OCI-LY1 (cell line): ENCODE results near the gene SOX5.

ENCODE experiments used
- H2AFZ ChIP-seq: fragments of 200-600 bp; sonication (generic), shearing (Covaris generic); 2 replicates; pipeline ENCODE4 v1.6.0; 2014; ENCODE audit warnings: antibody characterized with exemption, mild to moderate bottlenecking, low read length
- H3F3A ChIP-seq: fragments of 200-600 bp; sonication (generic), shearing (Covaris generic); 2 replicates; pipeline ENCODE4 v1.6.0; 2014; ENCODE audit warnings: mild to moderate bottlenecking, antibody characterized with exemption, low read length, moderate library complexity; ENCODE audit not compliant: insufficient read depth
- H3K27ac ChIP-seq: fragments of 200-600 bp; sonication (generic); 2 replicates; pipeline ENCODE4 v1.5.1; 2014; ENCODE audit warnings: low read length, mixed run types, mild to moderate bottlenecking, low read depth; ENCODE audit not compliant: poor library complexity, severe bottlenecking
- H3K27me3 ChIP-seq: fragments of 200-600 bp; sonication (generic); 2 replicates; pipeline ENCODE4 v1.6.0; 2014; ENCODE audit warnings: antibody characterized with exemption, mild to moderate bottlenecking, low read length, moderate library complexity; ENCODE audit not compliant: insufficient read depth
- H3K36me3 ChIP-seq: fragments of 200-600 bp; sonication (generic); 2 replicates; pipeline ENCODE4 v1.6.1; 2014; ENCODE audit warnings: mild to moderate bottlenecking, antibody characterized with exemption, low read length, moderate library complexity, mixed read lengths; ENCODE audit not compliant: insufficient read depth
- H3K4me1 ChIP-seq: fragments of 200-600 bp; sonication (generic); 2 replicates; pipeline ENCODE4 v1.5.1; 2014; ENCODE audit warnings: mild to moderate bottlenecking, low read length, moderate library complexity; ENCODE audit not compliant: insufficient read depth, severe bottlenecking
- H3K4me2 ChIP-seq: fragments of 200-600 bp; sonication (generic), shearing (Covaris generic); 2 replicates; pipeline ENCODE4 v1.6.1; 2014; ENCODE audit warnings: low read length
- H3K4me3 ChIP-seq: fragments of 200-600 bp; sonication (generic); 2 replicates; pipeline ENCODE4 v1.5.1; 2014; ENCODE audit warnings: low read length, low read depth, mild to moderate bottlenecking, mixed read lengths; ENCODE audit not compliant: poor library complexity, severe bottlenecking
- H3K79me2 ChIP-seq: fragments of 200-600 bp; shearing (Covaris generic); 2 replicates; pipeline ENCODE4 v1.6.1; 2016; ENCODE audit warnings: mixed run types, low read length, mixed read lengths; ENCODE audit not compliant: insufficient read depth
- H3K9ac ChIP-seq: fragments of 200-600 bp; sonication (generic), shearing (Covaris generic); 2 replicates; pipeline ENCODE4 v1.6.1; 2014; ENCODE audit warnings: mild to moderate bottlenecking, low read length, mixed read lengths
- H3K9me2 ChIP-seq: fragments of 200-600 bp; sonication (generic), shearing (Covaris generic); 2 replicates; pipeline ENCODE4 v1.6.1; 2014; ENCODE audit warnings: low read depth, mild to moderate bottlenecking, low read length, mixed read lengths
- H3K9me3 ChIP-seq: fragments of 200-600 bp; shearing (Covaris generic); 2 replicates; pipeline ENCODE4 v1.6.1; 2014; ENCODE audit warnings: low read length, mixed read lengths
- H4K20me1 ChIP-seq: fragments of 200-600 bp; sonication (generic), shearing (Covaris generic); 2 replicates; pipeline ENCODE4 v1.6.0; 2016; ENCODE audit warnings: mild to moderate bottlenecking, low read length; ENCODE audit not compliant: insufficient read depth
- EZH2 ChIP-seq: fragments of 200-600 bp; sonication (generic), shearing (Covaris generic); IDR thresholded peaks from 2 replicates; pipeline ENCODE4 v1.8.0; 2017; ENCODE audit warnings: borderline replicate concordance, mixed run types, mild to moderate bottlenecking, antibody characterized with exemption, low read length, moderate library complexity, mixed read lengths
- TF ChIP-seq, protein P1 (sequence below): fragments of 200-600 bp; sonication (generic), shearing (Covaris generic); IDR thresholded peaks from 2 replicates; pipeline ENCODE4 v1.5.1; 2017; ENCODE audit warnings: mild to moderate bottlenecking, antibody characterized with exemption, low read length, moderate library complexity, mixed read lengths

SOX5 gene

DNA sequence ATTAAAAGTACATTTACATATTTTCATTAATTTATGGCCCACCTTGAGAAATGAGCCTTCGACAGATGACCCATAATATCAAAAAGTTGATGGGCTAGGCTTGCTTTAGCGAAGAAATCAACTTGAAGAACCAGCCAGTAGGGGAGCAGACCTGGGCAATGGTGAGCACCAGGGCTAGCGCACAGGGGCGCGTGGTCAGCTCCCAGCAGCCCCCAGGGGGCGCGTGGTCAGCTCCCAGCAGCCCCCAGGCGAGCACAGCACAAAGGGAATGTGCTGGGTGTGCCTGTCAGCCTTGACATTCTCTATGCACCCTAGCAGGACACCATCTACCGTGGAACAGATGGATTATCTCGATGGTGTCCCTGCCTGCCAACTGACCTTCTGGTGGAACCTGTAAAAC, 15.3 kb upstream of the SOX5 start:
- Histone ChIP-seq H3K4me3 (no peak overlapping the region), H3K9me2 (no peaks in the 10 kb centered on the region), H4K20me1 (no peaks in the 10 kb centered on the region), H3K4me1 (no peaks in the 10 kb centered on the region), H3K79me2 (no peaks in the 10 kb centered on the region), H3K27me3 (no peaks in the 10 kb centered on the region), H3K27ac (no peak overlapping the region), H3K4me2 (no peak overlapping the region), H3K36me3 (no peaks in the 10 kb centered on the region), H3F3A (no peaks in the 10 kb centered on the region), H3K9me3 (no peaks in the 10 kb centered on the region), H2AFZ (no peak overlapping the region), H3K9ac (no peak overlapping the region)
- TF ChIP-seq, protein P1, sequence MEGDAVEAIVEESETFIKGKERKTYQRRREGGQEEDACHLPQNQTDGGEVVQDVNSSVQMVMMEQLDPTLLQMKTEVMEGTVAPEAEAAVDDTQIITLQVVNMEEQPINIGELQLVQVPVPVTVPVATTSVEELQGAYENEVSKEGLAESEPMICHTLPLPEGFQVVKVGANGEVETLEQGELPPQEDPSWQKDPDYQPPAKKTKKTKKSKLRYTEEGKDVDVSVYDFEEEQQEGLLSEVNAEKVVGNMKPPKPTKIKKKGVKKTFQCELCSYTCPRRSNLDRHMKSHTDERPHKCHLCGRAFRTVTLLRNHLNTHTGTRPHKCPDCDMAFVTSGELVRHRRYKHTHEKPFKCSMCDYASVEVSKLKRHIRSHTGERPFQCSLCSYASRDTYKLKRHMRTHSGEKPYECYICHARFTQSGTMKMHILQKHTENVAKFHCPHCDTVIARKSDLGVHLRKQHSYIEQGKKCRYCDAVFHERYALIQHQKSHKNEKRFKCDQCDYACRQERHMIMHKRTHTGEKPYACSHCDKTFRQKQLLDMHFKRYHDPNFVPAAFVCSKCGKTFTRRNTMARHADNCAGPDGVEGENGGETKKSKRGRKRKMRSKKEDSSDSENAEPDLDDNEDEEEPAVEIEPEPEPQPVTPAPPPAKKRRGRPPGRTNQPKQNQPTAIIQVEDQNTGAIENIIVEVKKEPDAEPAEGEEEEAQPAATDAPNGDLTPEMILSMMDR: no peak
- TF ChIP-seq EZH2: no peak

DNA sequence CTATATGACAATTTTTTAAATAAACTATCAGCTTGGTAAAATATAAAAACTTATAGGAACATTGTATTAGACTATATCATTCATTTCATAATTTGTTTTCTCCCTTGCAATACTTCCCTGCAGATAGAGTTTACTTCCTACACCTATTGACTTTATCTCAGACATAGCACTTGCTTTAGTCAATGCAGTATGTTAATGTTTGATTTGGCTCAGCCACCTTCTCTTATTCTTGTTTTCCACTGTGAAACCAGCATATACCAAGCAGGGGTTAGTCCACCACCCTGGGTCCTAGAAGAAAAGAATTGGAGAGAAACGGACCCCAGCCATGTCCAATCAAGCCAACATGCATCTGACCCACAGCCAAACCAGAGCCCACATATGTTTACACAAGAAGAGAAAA, 10.4 kb upstream of the SOX5 start:
- H3K4me2 ChIP-seq: no peak overlapping the region
- H2AFZ ChIP-seq: no peak overlapping the region
- no peaks in the 10 kb centered on the region for H3F3A ChIP-seq
- no peak overlapping the region for H3K27ac ChIP-seq
- no peaks in the 10 kb centered on the region for H4K20me1 ChIP-seq
- no peaks in the 10 kb centered on the region for H3K4me1 ChIP-seq
- no peak overlapping the region for H3K9ac ChIP-seq
- H3K9me3 ChIP-seq: no peaks in the 10 kb centered on the region
- no peaks in the 10 kb centered on the region for H3K79me2 ChIP-seq
- TF ChIP-seq, protein P1: no peak
- TF ChIP-seq EZH2: no peak
- no peaks in the 10 kb centered on the region for H3K36me3 ChIP-seq
- H3K27me3 ChIP-seq: no peaks in the 10 kb centered on the region
- no peaks in the 10 kb centered on the region for H3K9me2 ChIP-seq
- H3K4me3 ChIP-seq: no peak overlapping the region

DNA sequence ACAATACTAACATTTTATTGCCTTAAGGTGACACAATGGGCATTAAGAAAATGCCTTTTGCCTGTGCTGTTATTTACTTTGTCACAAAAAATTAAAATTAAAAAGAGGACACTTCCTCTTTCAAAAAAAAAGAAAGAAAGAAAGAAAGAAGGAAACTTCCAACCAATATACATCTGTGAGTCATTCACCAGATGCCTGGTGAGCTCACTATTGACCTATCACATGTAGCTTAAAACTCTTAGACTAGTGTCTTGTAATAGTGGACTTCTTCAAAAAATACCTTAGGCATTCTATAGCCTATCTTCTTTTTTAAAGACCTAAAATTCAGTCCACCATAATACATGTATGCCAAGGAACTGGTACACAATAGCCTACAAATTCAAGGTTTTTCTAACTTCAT, 4.9 kb upstream of the SOX5 start:
- no peaks in the 10 kb centered on the region for H4K20me1 ChIP-seq
- no peaks in the 10 kb centered on the region for H3K4me1 ChIP-seq
- H3K9ac ChIP-seq: no peak overlapping the region
- H3K27ac ChIP-seq: no peak overlapping the region
- H3K4me3 ChIP-seq: no peak overlapping the region
- no peaks in the 10 kb centered on the region for H3K27me3 ChIP-seq
- H3K9me3 ChIP-seq: no peaks in the 10 kb centered on the region
- H3K79me2 ChIP-seq: no peaks in the 10 kb centered on the region
- H3K4me2 ChIP-seq: no peak overlapping the region
- H3K9me2 ChIP-seq: no peaks in the 10 kb centered on the region
- no peaks in the 10 kb centered on the region for H3F3A ChIP-seq
- H3K36me3 ChIP-seq: no peaks in the 10 kb centered on the region
- no peak for TF ChIP-seq EZH2
- TF ChIP-seq, protein P1: no peak
- no peak overlapping the region for H2AFZ ChIP-seq
